Left hindlimb (tissue), 1 donor: ENCODE data around the gene CAPN5.
"Not testable (repeated sequence)": the region's sequence is repeated elsewhere in the genome, so short reads cannot be mapped to it uniquely, and the experiment has no call there.

Experiments
- DNase-seq: peaks from one replicate; pipeline ENCODE4 v3.0.0-alpha.2; 2018

Gene CAPN5

DNA sequence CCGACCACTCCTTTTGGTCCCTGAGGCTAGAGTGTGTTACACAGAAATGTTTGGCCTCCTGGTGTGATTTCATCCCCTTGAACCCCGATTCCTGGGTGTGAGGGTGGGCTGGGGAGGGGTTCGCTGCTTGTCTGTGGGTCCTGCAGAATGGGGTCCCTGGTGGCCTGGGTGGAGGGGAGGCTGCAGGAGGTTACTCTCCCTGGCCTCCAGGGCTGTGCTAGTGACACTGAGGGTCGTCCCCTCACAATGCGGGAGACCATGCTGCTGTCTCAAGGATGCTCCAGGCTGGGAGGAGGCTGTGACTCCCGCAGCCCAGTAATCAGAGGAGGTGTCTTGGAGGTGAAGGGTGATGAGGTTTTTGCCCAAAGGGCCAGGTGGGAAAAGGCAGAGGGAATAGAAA, 18.9 kb downstream of the CAPN5 start:
- peak; percentile 6 for DNase-seq

DNA sequence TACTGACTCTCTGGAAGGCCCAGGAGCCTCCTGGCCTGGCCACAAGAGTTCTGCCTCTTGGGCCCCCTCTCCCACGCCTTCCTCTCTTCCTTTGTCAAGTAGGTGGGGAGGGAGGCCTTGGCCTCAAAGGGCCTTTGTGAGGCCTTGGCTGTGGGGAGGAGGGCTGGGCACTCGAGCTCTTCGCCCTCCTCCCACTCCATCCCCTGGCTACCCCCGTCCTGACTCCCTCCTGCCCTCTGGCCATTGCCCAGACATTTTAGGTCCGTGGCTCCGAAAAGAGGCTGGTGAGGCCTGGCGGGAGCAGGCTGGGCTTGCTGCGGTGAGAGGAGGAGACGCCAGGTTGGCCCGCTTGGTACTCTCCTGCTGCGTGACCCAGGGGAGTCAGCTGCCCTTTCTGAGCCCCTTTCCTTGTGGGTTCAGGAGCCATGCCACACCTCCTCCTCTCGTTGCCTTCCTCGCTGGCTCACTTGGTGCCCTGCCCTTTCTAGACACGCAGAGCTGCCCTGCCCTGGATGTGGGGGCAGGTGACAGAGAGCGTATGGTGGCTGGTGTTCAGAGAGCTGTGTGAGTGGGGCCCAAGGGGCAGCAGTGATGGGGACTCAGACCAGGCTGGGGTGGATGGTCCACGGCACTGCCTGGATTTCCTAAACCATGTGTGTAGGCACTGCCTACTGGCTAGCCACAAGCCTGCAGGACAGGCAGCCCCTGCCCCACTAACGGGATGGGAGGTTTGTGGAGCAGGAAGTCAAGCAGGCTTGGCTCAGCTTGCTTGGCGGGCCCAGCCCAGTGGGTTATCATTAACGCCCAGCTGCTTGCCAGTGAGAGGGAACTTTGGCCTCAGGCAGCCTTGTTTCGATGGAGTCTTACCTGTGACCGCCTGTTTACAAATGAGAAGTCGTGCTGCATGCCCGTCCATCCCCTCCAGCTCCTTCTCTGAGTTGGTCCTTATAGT, 20.0 kb downstream of the CAPN5 start:
- peak; percentile 17 for DNase-seq

DNA sequence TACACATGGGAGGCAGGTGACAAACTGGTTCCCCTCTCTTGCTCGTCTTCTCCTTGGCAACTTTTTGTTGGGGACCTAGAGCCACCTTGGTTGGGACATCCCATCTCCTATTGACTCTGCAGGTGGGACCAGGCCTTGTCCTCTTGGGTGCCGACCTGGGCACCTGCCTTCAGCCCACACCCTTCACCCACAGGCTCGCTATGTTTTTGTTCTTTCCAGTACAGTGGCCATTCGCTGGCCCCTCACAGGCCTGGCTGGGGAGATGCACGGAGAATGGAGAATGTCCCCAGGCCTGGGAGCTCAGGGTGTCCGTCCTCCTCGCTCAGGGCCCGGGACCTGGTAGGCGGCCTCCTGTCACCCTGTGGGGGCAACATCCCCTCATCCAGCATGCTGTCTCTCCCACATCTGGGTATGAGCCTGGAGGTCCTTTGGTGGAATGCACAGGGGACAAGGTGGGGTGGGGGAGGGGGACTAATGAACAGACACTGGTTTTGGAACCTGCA, 21.0 kb downstream of the CAPN5 start:
- no peak for DNase-seq

DNA sequence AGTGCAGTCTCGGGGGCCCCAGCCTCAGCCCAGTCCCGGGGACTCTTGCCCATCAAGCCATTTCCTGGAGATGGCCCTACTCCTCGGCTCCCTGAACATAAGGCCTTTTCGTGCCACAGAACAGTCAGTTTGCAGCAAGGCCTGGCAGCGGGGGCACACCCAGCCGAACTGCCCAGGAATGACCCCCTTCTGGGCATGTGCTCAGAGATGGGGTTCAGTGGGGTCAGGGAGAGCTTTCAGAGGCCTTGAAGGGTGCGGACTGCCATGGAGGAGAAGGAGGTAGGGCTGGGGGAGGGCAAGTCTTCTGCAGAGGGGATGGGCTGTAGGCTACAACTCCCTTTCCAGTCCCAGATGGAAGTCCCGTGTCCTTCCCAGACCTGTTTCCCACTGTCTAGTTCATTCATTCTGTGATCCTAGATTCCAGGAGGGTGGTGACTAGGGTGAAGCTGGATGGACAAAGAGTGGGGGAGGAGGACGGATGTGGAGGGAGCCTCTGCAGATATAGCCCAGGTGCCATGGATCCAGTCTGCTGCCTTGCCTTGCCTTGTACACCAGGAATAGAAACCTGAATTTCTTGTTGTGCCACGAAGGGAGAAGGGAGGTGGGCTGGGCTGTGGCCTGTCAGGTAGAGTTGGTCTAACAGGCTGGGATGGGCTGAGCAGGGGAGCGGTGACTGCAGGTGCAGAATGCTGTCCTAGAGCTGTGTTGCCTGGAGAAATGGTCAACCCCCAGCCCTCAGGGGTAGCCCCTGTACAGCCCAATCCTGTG, 21.6 kb downstream of the CAPN5 start:
- no peak for DNase-seq

DNA sequence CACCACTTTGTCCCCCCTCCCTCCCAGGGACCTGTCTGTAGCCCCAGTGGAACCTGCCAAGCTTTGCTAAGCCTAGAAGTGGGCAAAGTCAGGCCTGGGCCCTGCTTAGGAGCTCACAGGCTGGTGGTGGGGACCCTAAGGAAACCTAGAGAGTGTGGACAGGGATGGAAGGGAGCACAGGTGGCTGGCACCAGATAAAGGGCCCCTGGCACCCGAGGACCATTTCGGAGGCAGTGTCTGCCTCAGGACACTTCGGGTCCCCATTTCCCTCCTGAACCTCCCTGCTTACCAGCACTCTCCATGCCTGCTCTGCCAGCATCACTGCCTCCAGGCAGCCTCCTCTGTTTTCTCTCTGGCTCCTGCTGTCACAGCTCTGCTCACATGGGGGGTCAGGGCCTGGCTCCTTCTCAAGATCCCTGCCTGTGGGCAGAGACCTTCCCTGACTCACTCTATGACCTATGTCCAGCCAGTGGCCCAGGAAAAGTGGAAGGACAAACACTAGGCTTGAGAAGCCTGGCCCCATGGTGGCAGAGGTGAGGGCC, 22.3 kb downstream of the CAPN5 start:
- no peak for DNase-seq

DNA sequence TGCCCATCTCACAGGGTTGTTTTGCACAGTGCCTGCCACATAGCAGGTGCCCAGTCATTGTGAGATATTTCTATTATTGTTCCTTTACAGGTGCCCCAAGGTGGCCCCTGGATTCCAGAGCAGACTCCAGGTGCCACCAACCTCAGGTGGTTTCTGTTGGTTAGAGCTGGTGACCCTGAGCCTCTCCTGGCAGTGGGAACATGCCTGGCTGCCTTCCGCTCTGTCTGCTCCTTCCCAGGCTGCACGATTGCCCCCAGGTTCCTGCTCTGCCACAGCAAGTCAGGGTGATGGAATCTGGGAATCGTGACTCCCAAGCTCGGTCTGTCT, 23.2 kb downstream of the CAPN5 start:
- DNase-seq: no peak

DNA sequence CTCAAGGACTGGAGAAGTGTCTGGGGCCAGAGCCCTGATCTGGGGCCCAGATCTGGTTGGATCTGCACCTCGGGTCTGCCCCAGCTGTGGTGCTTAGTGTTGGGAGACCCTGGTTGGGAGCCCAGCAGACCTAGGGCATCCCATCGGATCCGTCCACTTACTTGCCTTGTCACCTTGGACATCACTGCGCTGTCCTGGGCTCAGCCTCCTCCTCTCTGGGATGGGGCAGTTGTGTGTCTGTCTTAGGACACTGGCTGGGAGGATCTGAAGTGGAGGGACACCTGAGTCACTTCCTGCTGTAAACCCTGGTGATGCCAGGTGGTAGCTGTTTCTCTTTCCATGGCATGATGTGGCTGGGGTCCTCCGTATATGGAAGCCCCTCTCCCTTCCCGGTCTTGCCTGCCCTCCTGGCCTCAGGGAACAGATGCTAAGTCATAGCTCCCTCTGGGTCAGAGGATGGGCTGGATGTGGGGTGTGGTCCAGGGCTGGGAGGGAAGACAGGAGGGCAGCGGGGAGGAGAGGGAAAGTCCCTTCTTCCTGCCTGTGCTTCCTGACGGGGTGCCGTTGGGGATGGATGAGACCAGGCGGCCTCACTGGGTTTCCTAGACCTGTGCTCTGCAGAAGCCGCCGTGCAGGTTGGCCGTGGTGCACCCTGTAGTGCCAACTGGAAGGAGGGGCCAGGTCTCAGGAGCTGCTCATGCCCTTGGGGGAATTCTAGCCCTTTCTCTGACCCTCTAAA, 23.8 kb downstream of the CAPN5 start:
- DNase-seq: no peak

DNA sequence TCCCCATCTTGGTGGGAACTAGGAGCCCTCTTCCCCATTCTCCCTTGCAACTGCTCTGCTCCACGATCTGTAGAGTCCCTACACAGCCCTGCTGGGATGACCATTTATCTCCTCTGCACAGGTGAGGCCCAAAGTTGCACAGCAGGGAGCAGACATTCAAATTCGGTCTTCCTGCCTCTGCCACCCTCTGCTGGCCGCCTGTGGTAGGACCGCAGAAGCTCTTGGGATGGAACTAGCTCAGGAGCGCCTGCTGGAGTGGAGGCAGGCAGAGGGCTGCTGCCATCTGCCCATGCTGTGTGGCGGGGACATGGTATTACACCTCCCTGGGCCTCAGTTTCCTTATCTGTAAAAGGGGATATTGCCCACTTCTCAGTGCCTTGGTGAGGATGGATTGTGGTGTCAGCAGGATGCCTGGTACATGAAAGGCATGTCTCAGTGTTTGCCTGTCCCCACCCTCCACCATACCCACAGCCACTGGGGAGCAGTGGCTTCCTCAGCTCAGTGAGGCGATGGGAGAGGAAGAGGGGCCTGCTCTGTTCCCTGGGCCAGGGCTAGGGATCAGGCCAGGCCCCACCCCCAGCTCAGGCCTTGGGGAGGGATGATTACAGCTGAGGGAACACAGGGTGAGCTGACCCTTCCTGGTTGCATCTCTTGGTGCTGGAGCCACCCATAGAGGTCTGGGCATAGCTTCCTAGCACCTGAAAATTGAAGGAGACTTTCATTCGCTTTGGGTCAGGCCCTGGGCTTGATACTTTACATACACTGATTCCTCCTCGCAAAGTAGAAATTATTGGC, 24.6 kb downstream of the CAPN5 start:
- DNase-seq: peak; percentile 74

DNA sequence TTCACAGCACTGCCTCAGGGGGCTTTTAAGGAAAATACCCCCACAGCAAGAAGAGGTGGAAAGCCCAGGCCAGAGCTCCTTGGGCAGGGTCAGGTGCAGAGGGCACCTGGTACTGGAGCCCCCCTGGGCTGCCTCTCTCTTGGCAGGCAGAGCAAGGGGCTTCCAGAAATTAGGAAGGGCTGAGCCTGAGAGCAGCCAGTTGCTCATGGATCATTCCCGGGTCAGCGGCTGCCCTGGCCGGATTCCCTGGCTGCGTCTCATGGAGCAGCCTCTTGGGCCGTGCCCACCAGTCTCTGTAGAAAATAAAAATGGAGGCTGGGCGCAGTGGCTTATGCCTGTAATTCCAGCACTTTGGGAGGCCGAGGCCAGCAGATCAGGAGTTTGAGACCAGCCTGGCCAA, 25.6 kb downstream of the CAPN5 start:
- DNase-seq: no peak

DNA sequence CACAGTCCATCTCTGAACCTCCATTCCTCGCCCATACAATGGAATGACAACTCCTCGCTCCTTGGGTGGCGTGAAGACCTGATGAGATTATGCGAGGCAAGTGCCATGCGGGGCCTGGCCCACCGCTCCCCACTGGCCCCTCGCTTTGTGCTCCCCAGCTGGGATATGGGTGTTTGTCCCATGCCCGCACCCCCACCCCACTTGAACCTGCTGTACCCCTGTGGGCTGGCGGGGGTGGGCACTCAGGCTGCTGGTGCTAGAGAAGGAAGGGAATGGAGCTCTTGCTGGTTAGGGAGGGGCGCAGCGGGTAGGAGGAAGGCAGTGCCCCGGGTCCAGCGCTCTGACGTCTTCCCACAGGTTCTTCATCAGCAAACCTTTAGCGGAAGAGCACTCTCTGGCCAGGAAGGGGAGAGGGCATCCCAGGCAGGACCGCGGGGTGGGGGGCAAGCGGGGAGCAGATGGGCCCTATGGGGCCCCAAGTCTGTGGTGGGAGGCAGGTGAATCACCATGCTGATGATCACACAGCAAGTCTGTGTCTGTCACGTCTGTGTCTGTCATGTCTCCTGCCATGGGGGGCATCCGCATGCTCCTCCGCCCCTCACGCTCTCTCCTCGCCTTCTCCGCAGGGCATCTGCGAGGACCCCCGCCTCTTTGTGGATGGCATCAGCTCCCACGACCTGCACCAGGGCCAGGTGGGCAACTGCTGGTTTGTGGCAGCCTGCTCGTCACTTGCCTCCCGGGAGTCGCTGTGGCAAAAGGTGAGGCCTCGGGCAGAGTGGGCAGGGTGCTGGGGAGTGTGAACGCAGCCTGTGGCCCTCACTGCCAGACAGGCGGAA, 26.5 kb downstream of the CAPN5 start:
- no peak for DNase-seq

DNA sequence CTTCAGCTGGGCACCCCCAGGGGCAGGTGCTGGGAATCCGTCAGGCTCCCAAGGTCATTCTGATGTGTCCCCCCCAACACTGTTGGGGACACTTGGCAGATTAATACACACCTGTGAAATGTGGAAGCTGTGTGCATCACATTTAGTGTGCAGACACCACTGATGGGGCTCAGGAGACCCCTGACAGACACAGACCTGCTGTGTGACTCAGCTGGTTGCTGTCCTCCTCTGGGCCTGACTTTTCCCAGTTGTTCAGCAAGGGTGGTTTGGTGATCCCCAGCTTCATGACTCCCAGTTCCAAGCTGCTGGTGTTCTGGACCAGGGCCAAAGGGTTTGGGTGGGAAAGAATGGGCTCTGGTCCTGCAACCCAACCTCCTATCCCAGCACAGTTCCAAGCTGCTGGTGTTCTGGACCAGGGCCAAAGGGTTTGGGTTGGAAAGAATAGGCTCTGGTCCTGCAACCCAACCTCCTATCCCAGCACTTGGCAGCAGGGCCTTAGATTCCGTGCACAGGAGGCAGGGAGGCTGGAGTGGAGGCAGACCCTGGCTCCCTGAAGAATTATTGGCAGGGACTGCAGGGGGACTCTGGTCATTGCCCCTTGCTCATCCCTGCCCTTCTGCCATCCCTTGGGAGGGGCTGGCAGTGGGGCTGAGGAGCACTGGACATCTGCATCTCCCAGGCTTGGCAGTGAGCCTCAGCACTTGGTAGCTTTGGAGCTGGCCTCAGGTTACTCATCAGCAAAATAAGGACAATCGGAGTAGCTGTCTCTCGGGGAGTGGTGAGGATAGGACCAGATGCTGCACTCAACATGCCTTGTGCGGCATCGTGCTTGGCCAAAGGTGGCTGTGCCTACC, 27.4 kb downstream of the CAPN5 start:
- no peak for DNase-seq

DNA sequence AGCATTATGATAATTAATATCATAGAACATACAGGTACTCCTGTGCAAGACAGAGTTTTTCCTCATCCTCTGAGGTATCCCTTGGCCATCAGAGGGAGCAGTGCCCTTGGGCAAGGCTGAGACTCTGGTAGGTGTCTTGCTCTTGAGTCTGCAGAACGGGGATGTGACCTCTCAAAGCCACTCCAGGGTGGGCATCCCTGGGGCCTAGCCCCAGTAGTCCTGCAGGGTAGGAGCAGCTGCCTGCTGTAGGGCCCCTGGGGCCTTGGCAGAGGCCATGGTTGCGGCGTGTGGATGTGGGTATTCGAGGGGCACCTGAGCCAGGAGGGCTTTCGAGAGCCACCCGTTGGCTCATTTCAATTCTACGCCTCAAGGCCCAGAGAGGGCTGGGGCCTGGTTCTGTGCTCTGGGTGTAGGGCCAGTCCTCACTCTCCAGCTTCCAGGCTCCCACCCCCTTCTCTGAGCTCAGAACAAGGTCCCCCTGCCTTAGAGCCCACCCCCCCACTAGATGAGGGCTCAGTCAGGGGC, 28.1 kb downstream of the CAPN5 start:
- DNase-seq: no peak

DNA sequence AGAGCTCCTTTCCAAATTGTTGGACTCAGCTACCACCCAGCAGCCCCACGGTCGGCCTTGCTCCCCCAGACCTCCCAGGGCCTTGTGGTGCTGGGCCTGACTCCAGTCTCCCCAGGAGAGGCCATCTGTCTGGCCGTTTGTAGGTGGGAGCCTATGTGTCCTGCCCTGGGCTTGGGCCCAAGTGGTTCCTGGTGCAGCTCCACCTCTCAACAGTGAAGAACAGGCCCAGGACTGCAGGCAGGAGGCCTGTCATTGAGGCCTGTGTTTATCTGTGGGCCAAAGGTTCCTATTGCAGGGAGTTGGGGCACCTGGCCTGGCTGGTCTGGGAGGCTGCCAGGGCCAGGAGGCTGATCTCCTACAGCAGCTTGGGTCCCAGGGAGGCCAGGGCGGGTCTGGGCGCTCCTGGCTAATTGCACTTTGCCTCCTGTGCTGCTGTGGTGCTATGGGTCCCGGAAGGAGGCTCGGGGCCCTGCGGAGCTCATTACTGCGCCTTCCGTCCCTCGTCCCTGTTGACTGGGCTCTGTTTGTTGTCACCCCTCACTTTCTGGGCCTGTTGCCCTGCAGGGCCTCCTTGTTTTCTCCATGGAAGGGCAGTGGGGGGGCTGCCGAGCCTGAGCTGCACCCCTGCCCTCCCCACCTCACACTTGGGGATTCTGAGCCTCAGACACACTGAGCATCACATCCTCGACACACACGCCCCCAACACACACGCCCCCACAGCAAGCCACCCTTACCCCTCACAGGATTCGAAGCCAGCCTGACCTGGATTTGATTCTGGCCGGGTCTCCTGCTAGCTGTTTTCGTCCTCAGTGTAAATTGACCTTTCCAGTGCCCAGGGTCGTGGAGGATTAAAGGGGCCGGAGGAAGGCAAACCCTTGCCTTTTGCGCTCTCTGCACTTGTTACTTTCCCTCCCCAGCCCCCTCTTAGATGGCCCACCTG, 29.1 kb downstream of the CAPN5 start:
- no peak for DNase-seq

DNA sequence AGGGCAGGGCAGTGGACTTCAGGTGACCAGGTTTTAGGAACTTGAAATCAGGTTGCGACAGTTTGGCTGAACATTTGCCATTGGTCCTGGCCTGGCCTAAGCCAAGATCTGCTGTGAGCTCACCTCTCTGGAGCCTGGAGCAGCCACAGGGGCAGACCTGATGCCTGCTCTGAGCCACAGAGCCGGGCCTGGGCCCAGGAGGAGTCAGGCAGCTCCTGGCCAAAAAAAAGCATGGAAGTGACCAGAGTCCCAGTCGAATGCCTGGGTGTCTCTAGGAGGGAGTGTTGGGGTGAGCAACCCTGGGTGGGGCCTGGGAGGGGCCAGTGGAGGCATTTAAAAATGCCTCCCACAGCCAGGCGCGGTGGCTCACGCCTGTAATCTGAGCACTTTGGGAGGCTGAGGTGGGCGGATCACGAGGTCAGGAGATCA, 29.8 kb downstream of the CAPN5 start:
- no peak for DNase-seq

DNA sequence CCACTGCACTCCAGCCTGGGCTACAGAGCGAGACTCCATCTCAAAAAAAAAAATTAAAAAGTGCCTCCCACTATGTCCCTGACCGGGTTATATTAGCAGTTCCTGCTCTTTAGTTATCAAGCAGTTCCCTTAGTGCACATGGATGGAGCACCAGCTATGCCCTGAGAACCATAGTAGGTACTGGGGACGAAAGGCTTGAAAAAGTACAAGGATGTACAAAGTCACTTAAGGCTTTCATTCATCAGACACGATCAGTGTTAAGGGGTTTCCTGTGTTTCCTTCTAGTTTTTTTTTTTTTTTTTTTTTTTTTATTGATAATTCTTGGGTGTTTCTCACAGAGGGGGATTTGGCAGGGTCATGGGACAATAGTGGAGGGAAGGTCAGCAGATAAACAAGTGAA, 30.4 kb downstream of the CAPN5 start:
- not testable (repeated sequence) for DNase-seq

DNA sequence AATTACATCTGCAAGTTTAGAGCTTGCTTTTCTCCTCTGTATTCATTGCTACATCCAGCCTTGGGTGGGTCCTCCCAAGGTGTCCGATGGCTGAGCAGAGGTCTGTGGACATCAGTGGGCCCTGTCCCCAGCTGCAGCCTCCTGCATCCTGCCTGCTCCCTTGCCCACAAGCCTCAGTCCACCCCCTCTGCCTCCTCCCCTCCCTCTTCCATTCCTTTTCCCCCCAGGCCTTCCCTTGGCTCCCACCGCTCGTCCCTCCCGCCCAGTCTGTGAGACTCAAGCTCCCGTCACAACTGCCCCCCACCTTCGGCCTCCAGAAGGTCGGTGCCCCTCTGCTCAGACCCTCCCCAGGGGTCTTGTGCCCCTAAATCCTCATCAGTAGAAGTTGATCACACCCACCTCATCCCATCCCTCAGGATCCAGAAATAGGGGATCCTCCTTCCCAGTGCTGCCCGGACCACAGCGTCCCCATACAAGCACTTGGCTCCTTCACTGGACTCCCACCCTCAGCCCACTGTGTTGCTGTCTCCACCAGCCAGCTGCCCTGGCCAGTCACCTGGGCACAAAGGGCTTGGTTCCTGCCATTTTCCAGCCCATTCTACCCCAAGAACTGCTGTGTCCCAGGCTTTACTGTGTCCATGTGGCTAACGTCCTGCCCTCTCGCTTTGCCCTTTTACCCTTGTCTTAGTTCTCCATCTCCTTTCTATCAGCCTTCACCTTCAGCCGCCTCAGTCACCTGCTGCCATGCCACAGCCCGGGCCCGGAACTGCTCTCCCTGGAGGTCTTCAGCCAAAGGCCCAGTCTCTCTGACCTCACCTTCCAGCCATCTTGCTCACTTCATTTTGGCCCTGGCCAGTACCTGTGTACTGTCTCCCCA, 33.6 kb downstream of the CAPN5 start:
- no peak for DNase-seq

DNA sequence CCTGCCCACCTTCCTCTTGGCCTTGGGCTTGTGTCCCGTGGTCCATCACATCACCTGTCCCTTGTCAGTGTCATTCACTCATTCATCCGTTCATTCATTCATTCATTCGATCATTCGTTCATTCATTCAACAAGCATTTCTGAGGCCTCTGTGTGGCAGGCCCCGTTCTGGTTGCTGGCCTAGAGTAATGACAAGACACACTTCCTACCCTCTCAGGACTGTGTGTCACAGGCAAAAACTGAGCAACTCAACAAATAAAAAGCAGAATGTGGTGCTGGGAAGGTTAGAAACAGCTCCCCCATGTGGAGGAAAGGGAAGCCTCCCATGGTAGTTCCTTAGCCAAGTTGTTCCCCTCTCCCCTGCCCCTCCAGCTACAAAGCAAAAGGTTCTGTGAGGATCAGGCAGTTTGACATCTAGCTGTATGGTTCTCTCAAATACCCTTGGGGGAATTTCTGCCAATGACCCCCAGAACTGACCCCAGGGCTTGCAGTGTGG, 34.3 kb downstream of the CAPN5 start:
- DNase-seq: no peak
